ENCODE results near the gene LPAR6. TPM values are rescaled to one million over a fixed set of nuclear protein-coding genes. Genes with fewer than 3 reads are reported as not detected.
"Not testable (repeated sequence)": the region's sequence is repeated elsewhere in the genome, so short reads cannot be mapped to it uniquely, and the experiment has no call there.

Gene LPAR6
- polyA plus RNA-seq, 1 of the 3 experiments (the other 2 are of a cell fraction) = 0.03 TPM

- DNase-seq = no peak
- Histone ChIP-seq H4K20me1 (ENCODE audit: insufficient read depth) (no peaks in the 10 kb centered on the region), H3K27me3 (ENCODE audit: insufficient read depth) (no peaks in the 10 kb centered on the region), H3K4me1 (ENCODE audit: control insufficient read depth in 1 of 2, insufficient read depth in 2 of 2, low read depth in 1 of 2, low read length in 1 of 2) (no peaks in the 10 kb centered on the region), H3F3A (replicated peaks; ENCODE audit: insufficient read depth) (no peaks in the 10 kb centered on the region), H3K36me3 (replicated peaks in 1 of 2; ENCODE audit: control insufficient read depth in 1 of 2, insufficient read depth in 2 of 2, low read length in 1 of 2) (peaks cover 40 to 57% of the 10 kb centered on the region in 2 experiments), H3K9me3 (no peaks in the 10 kb centered on the region), H2AFZ (ENCODE audit: low read depth) (no peak overlapping the region), H3K9me2 (no peaks in the 10 kb centered on the region), H3K79me2 (ENCODE audit: insufficient read depth) (peaks cover 9% of the 10 kb centered on the region; the same call in 1 of the 2 replicates), H3K4me2 (no peak overlapping the region), H3K9ac (no peak overlapping the region), H3K4me3 (ENCODE audit: low read depth in 2 of 2, low read length in 1 of 2) (no peak overlapping the region), H3K27ac (ENCODE audit: low read depth in 2 of 2, low read length in 1 of 2) (no peak overlapping the region)
- TF ChIP-seq NFIC (IDR thresholded peaks at IDR 0.05; ENCODE audit: borderline replicate concordance) (no peak), IRF3 (IDR thresholded peaks at IDR 0.05; ENCODE audit: low read depth, low read length) (no peak), MXI1 (IDR thresholded peaks at IDR 0.05; ENCODE audit: low read depth, low read length) (no peak), EP300 (IDR thresholded peaks at IDR 0.05; ENCODE audit: borderline replicate concordance in 1 of 2, low read depth in 1 of 2, low read length in 1 of 2) (no peak), GABPA (IDR thresholded peaks at IDR 0.05; ENCODE audit: low read depth) (no peak), EZH2phosphoT487 (IDR thresholded peaks at IDR 0.05; ENCODE audit: borderline replicate concordance, low read depth) (no peak), TAF1 (IDR thresholded peaks at IDR 0.05; ENCODE audit: borderline replicate concordance, low read depth, low read length) (no peak), MAX (IDR thresholded peaks at IDR 0.05; ENCODE audit: low read depth) (no peak), USF2 (IDR thresholded peaks at IDR 0.05; ENCODE audit: borderline replicate concordance, low read depth, low read length) (no peak), TEAD4 (IDR thresholded peaks at IDR 0.05; ENCODE audit: borderline replicate concordance, insufficient read depth) (no peak), CTCF (IDR thresholded peaks at IDR 0.05) (no peak), POLR2AphosphoS5 (IDR thresholded peaks at IDR 0.05; ENCODE audit: low read depth, low read length) (no peak), SIN3A (IDR thresholded peaks at IDR 0.05; ENCODE audit: borderline replicate concordance, low read depth, low read length) (no peak), RFX5 (IDR thresholded peaks at IDR 0.05; ENCODE audit: low read length) (no peak)
- ChIA-PET POLR2A (no interaction called here), CTCF (interaction anchor here (1.2 to 1.5 kb wide), 2 partner anchors 8 to 117 kb away, joined by 3 to 6 read pairs; no protein-coding TSS in a partner anchor)
- 95% methylated on average over 7 of the region's 10 CpGs for WGBS (ENCODE audit: low lambda C conversion rate)
These were observed 43.6 kb upstream of the LPAR6 start for GRCh38 chr13:48456546-48456945.

- H2AFZ ChIP-seq (ENCODE audit: low read depth); H3K27ac ChIP-seq (ENCODE audit: low read depth in 2 of 2, low read length in 1 of 2); H3K4me3 ChIP-seq (ENCODE audit: low read depth in 2 of 2, low read length in 1 of 2); H4K20me1 ChIP-seq (ENCODE audit: insufficient read depth); H3K27me3 ChIP-seq (ENCODE audit: insufficient read depth); H3K4me2 ChIP-seq; CTCF ChIA-PET; H3K9ac ChIP-seq; H3K9me2 ChIP-seq; POLR2A ChIA-PET; DNase-seq; H3K9me3 ChIP-seq: not testable (repeated sequence)
- Histone ChIP-seq H3F3A (replicated peaks; ENCODE audit: insufficient read depth) (peaks cover 25% of the 10 kb centered on the region), H3K4me1 (ENCODE audit: control insufficient read depth in 1 of 2, insufficient read depth in 2 of 2, low read depth in 1 of 2, low read length in 1 of 2) (peaks cover 0 to 11% of the 10 kb centered on the region in 2 experiments; a peak in 1 of 4 replicates), H3K36me3 (replicated peaks in 1 of 2; ENCODE audit: control insufficient read depth in 1 of 2, insufficient read depth in 2 of 2, low read length in 1 of 2) (peaks cover 15 to 38% of the 10 kb centered on the region in 2 experiments), H3K79me2 (ENCODE audit: insufficient read depth) (peaks cover 34% of the 10 kb centered on the region)
These were observed 38.3 kb upstream of the LPAR6 start for GRCh38 chr13:48451196-48451595.

Measured in SK-N-SH (cell line).